Adipose tissue (tissue), 3 donors: ENCODE data around the gene SPRYD3. TPM values are rescaled to one million over a fixed set of nuclear protein-coding genes. Genes with fewer than 3 reads are reported as not detected.
A peak's percentile ranks its signal among the peaks of the same experiment; 100 is the strongest.

ENCODE experiments used
- H3K27ac ChIP-seq: one replicate; pipeline ENCODE4 v1.5.1; 2013; ENCODE audit warnings: low read depth, low read length
- WGBS, 3 donors: extraction: QIAGEN DNeasy Blood & Tissue Kit; methylation state at CpG; one replicate each; pipeline ENCODE4 v1.1.7; 2013; 5-methylcytosine and 5-hydroxymethylcytosine counted together
- polyA plus RNA-seq, 3 donors: library from polyadenylated mRNA; stranded (reverse); fragments of 200-250 nt; gene quantifications; one replicate each; pipeline ENCODE4 v1.2.3, GENCODE V29; 2013
- donor health status: healthy with polysubstance abuse.
- donor health status: Bipolar disorder and iron deficiency.
- donor health status: healthy.

SPRYD3 gene
- polyA plus RNA-seq, 3 donors = 26.9 to 66.7 (median 29.8) TPM

GRCh38 chr12:53056901-53057300, 22.3 kb downstream of the SPRYD3 start:
- WGBS, 3 donors = 93 to 95% (median 94%) methylated on average over 7 of the region's 7 CpGs
- H3K27ac ChIP-seq = no peak overlapping the region

GRCh38 chr12:53056296-53056695, 22.9 kb downstream of the SPRYD3 start:
- no peak overlapping the region for H3K27ac ChIP-seq
- WGBS, 3 donors = 81 to 92% (median 88%) methylated on average over 5 of the region's 5 CpGs

GRCh38 chr12:53055471-53056266, 23.5 kb downstream of the SPRYD3 start:
- H3K27ac ChIP-seq = no peak overlapping the region
- 80 to 85% (median 81%) methylated on average over 15 of the region's 15 CpGs for WGBS, 3 donors

- no peak overlapping the region for H3K27ac ChIP-seq
- 7 to 13% (median 10%) methylated on average over 43 to 48 of the region's 48 CpGs for WGBS, 3 donors
These were observed 24.9 kb downstream of the SPRYD3 start for GRCh38 chr12:53054112-53054878.

- no peak overlapping the region for H3K27ac ChIP-seq
- 22 to 37% (median 36%) methylated on average over 11 to 16 of the region's 16 CpGs for WGBS, 3 donors
These were observed 25.7 kb downstream of the SPRYD3 start for GRCh38 chr12:53053218-53054111.

GRCh38 chr12:53052419-53053217, 26.6 kb downstream of the SPRYD3 start:
- 28 to 56% (median 46%) methylated on average over 10 to 11 of the region's 11 CpGs for WGBS, 3 donors
- H3K27ac ChIP-seq = peak overlapping the region; percentile 13

- H3K27ac ChIP-seq = peak overlapping the region; percentile 13
- 30 to 50% (median 38%) methylated on average over 7 of the region's 7 CpGs for WGBS, 3 donors
These were observed 27.2 kb downstream of the SPRYD3 start for GRCh38 chr12:53051881-53052412.

- H3K27ac ChIP-seq = peak overlapping the region; percentile 90
- 24 to 36% (median 25%) methylated on average over 11 of the region's 11 CpGs for WGBS, 3 donors
These were observed 27.9 kb downstream of the SPRYD3 start for GRCh38 chr12:53051058-53051880.

GRCh38 chr12:53050426-53051057, 28.6 kb downstream of the SPRYD3 start:
- peak overlapping the region; percentile 90 for H3K27ac ChIP-seq
- 36 to 78% (median 44%) methylated on average over 2 of the region's 2 CpGs for WGBS, 3 donors

- WGBS, 3 donors = 15 to 28% (median 22%) methylated on average over 19 to 20 of the region's 20 CpGs
- H3K27ac ChIP-seq = peak within 1 kb of the TSS; percentile 90
These were observed 29.4 kb downstream of the SPRYD3 start, which contains the start of gene TNS2 for GRCh38 chr12:53049571-53050318. TNS2 (plus strand) TSS chr12:53050065; CDS start chr12:53050186, 121 bp downstream.

- WGBS, 3 donors = 7 to 38% (median 24%) methylated on average over 6 of the region's 6 CpGs
- H3K27ac ChIP-seq = peak overlapping the region; percentile 90
These were observed 30.3 kb downstream of the SPRYD3 start for GRCh38 chr12:53048780-53049401.

GRCh38 chr12:53048033-53048779, 31.0 kb downstream of the SPRYD3 start:
- H3K27ac ChIP-seq = peak overlapping the region; percentile 90

GRCh38 chr12:53047221-53048032, 31.8 kb downstream of the SPRYD3 start:
- peak overlapping the region; percentile 90 for H3K27ac ChIP-seq
- 1 to 2% (median 2%) methylated on average over 27 to 85 of the region's 94 CpGs for WGBS, 3 donors

More at GRCh38 chr12:53048033-53048779, 31.0 kb downstream of the SPRYD3 start:
- 22 to 43% (median 35%) methylated on average over 10 of the region's 10 CpGs for WGBS, 3 donors
